Duodenal mucosa (tissue), 2 donors: Measurements from ENCODE around the gene PLPP3.
A peak's percentile ranks its signal among the peaks of the same experiment; 100 is the strongest.

Experiments
- H3K27ac ChIP-seq: one replicate; pipeline ENCODE4 v1.7.0; 2013; ENCODE audit warnings: low read depth, low read length
- H3K27me3 ChIP-seq, 2 donors: one replicate each; pipeline ENCODE4 v1.7.0; 2013; ENCODE audit warnings: low read length in 2 of 2, control low read depth in 1 of 2; ENCODE audit not compliant: insufficient read depth in 2 of 2, control insufficient read depth in 1 of 2
- H3K36me3 ChIP-seq, 2 donors: one replicate each; pipeline ENCODE4 v1.7.0; 2013; ENCODE audit warnings: low read length in 2 of 2, control low read depth in 1 of 2; ENCODE audit not compliant: insufficient read depth in 2 of 2, control insufficient read depth in 1 of 2
- H3K4me1 ChIP-seq, 2 donors: one replicate each; pipeline ENCODE4 v1.7.0; 2013; ENCODE audit warnings: low read length in 2 of 2, control low read depth in 1 of 2; ENCODE audit not compliant: insufficient read depth in 2 of 2, control insufficient read depth in 1 of 2
- H3K4me3 ChIP-seq, 2 donors: one replicate each; pipeline ENCODE4 v1.7.0; 2013; ENCODE audit warnings: low read length in 2 of 2, low read depth in 1 of 2
- H3K9ac ChIP-seq, 2 donors: one replicate each; pipeline ENCODE4 v1.7.0; 2013; ENCODE audit warnings: low read length in 2 of 2, low read depth in 1 of 2
- H3K9me3 ChIP-seq, 2 donors: one replicate each; pipeline ENCODE4 v1.7.0; 2013; ENCODE audit warnings: low read length in 2 of 2, control low read depth in 1 of 2; ENCODE audit not compliant: control insufficient read depth in 1 of 2

PLPP3 gene

GRCh38 chr1:56591909-56592308 lies 12.5 kb upstream of the PLPP3 start:
- no peaks in the 10 kb centered on the region for H3K36me3 ChIP-seq
- no peaks in the 10 kb centered on the region for H3K4me1 ChIP-seq
- H3K4me3 ChIP-seq, result no peak overlapping the region
- H3K9ac ChIP-seq, result no peak overlapping the region
- H3K27ac ChIP-seq, result no peak overlapping the region
- no peaks in the 10 kb centered on the region for H3K27me3 ChIP-seq
- no peaks in the 10 kb centered on the region for H3K9me3 ChIP-seq

- H3K27ac ChIP-seq, result no peak overlapping the region
- H3K9me3 ChIP-seq, result no peaks in the 10 kb centered on the region
- no peak overlapping the region for H3K9ac ChIP-seq
- H3K36me3 ChIP-seq, result no peaks in the 10 kb centered on the region
- H3K27me3 ChIP-seq, result no peaks in the 10 kb centered on the region
- no peaks in the 10 kb centered on the region for H3K4me1 ChIP-seq
- H3K4me3 ChIP-seq, result no peak overlapping the region
Measured at GRCh38 chr1:56590520-56591011, 11.2 kb upstream of the PLPP3 start.

GRCh38 chr1:56589369-56589768 lies 10.0 kb upstream of the PLPP3 start:
- Histone ChIP-seq H3K27me3 (no peaks in the 10 kb centered on the region), H3K9ac (no peak overlapping the region), H3K4me1 (no peaks in the 10 kb centered on the region), H3K27ac (no peak overlapping the region), H3K36me3 (no peaks in the 10 kb centered on the region), H3K4me3 (no peak overlapping the region), H3K9me3 (no peaks in the 10 kb centered on the region)

DNA sequence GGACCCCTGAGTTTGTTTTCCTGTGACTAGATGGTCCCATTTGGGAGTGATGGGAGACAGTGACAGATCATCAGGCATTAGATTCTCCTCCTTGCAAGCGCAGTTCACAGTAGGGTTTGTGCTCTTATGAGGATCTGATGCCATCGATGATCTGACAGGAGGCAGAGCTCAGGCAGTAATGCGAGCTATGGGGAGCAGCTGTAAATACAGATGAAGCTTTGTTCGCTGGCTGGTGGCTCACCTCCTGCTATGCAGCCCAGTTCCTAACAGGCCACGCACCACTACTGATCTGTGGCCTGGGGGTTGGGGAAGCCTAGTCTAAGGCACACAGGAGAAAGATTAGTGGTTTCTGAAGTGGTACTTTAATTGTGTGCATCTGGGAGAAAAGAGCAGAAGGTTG lies 7.1 kb upstream of the PLPP3 start:
- H3K27me3 ChIP-seq, result no peaks in the 10 kb centered on the region
- H3K9me3 ChIP-seq, result no peaks in the 10 kb centered on the region
- H3K27ac ChIP-seq, result no peak overlapping the region
- H3K36me3 ChIP-seq, result no peaks in the 10 kb centered on the region
- H3K9ac ChIP-seq, result no peak overlapping the region
- H3K4me1 ChIP-seq, result no peaks in the 10 kb centered on the region
- no peak overlapping the region for H3K4me3 ChIP-seq

GRCh38 chr1:56585985-56586384 lies 6.6 kb upstream of the PLPP3 start:
- no peak overlapping the region for H3K4me3 ChIP-seq
- no peak overlapping the region for H3K27ac ChIP-seq
- H3K4me1 ChIP-seq, result no peaks in the 10 kb centered on the region
- no peaks in the 10 kb centered on the region for H3K9me3 ChIP-seq
- no peak overlapping the region for H3K9ac ChIP-seq
- H3K27me3 ChIP-seq, result no peaks in the 10 kb centered on the region
- no peaks in the 10 kb centered on the region for H3K36me3 ChIP-seq

DNA sequence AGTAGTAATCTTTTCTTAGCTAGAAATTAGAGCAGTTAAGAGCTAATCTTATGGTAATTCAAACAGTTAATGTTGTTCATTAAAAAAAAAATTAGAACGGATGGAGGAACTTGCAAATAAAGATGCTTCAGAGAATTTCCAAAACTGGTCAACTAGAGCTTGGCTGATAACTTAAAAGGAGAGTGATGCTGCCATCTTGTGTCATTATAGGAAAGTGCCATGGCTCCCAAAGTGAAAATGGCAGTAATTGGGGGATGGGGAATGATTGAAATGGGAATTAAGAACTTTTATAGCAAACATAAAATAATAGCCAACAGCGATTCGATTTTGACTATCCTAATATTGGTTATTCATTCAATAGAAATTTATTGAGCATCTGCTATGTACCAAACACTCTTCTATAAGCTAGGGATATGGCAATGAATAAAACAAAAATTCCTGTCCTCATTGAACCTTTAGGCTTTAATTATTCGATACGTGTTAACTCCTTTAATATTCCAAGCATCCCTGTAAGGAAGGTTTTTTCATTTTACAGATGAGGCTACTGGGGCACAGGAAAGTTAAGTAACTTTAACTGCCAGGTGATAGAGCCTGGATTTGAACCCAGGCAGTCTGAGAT lies 5.7 kb upstream of the PLPP3 start:
- Histone ChIP-seq H3K9ac (no peak overlapping the region), H3K27me3 (no peaks in the 10 kb centered on the region), H3K36me3 (no peaks in the 10 kb centered on the region), H3K4me1 (peaks cover 0 to under 1% of the 10 kb centered on the region in 2 donors), H3K4me3 (no peak overlapping the region), H3K9me3 (no peaks in the 10 kb centered on the region), H3K27ac (no peak overlapping the region)

GRCh38 chr1:56583957-56584468 lies 4.7 kb upstream of the PLPP3 start:
- no peak overlapping the region for H3K27ac ChIP-seq

DNA sequence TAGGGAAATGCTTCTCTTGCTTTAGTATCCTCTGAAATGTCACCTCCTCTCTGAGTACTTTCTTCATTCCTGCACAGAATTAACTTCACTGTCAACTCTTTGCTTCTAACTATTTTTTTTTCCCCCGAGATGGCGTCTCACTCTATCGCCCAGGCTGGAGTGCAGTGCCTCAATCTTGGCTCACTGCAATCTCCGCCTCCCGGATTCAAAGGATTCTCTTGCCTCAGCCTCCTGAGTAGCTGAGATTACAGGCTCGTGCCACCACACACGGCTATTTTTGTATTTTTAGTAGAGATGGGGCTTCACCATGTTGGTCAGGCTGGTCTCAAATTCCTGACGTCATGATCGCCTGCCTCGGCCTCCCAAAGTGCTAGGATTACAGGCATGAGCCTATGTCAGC lies 1.4 kb upstream of the PLPP3 start:
- no peak overlapping the region for H3K27ac ChIP-seq

More at GRCh38 chr1:56583957-56584468, 4.7 kb upstream of the PLPP3 start:
- Histone ChIP-seq H3K27me3 (no peaks in the 10 kb centered on the region), H3K9me3 (no peaks in the 10 kb centered on the region), H3K36me3 (no peaks in the 10 kb centered on the region), H3K4me1 (peaks cover 0 to 5% of the 10 kb centered on the region in 2 donors), H3K9ac (no peak overlapping the region), H3K4me3 (no peak overlapping the region)

GRCh38 chr1:56578138-56578962 lies 1.0 kb downstream of the PLPP3 start:
- peak overlapping the region; percentile 89 for H3K27ac ChIP-seq
- H3K9ac ChIP-seq, result peak overlapping the region; percentile 70 to 79
- H3K36me3 ChIP-seq, result no peaks in the 10 kb centered on the region
- peaks cover 10 to 16% of the 10 kb centered on the region in 2 donors for H3K4me1 ChIP-seq
- H3K4me3 ChIP-seq, result peak overlapping the region; percentile 84 to 96
- no peaks in the 10 kb centered on the region for H3K9me3 ChIP-seq
- H3K27me3 ChIP-seq, result no peaks in the 10 kb centered on the region

More for the DNA sequence above, 1.4 kb upstream of the PLPP3 start:
- Histone ChIP-seq H3K9me3 (no peaks in the 10 kb centered on the region), H3K4me1 (peaks cover 10 to 14% of the 10 kb centered on the region in 2 donors), H3K36me3 (no peaks in the 10 kb centered on the region), H3K4me3 (no peak overlapping the region), H3K27me3 (no peaks in the 10 kb centered on the region), H3K9ac (no peak overlapping the region)
